Neuronal stem cell (in vitro differentiated cells): ENCODE data around the gene WDR33.

ENCODE experiments used
- DNase-seq: peaks from one replicate; pipeline ENCODE4 v3.0.0-alpha.2; 2013; ENCODE audit warnings: low spot score
- H2AFZ ChIP-seq: one replicate; pipeline ENCODE4 v1.6.1; 2013; ENCODE audit warnings: mild to moderate bottlenecking, low read length, inconsistent platforms
- H2AK5ac ChIP-seq: 2 replicates; pipeline ENCODE4 v1.6.1; 2013; ENCODE audit warnings: low read depth, mild to moderate bottlenecking, inconsistent platforms, low read length, moderate library complexity, mixed read lengths
- H2BK120ac ChIP-seq: 2 replicates; pipeline ENCODE4 v1.6.1; 2013; ENCODE audit warnings: low read depth, mild to moderate bottlenecking, inconsistent platforms, low read length, moderate library complexity, mixed read lengths
- H2BK12ac ChIP-seq: one replicate; pipeline ENCODE4 v1.6.1; 2013; ENCODE audit warnings: low read length, inconsistent platforms
- H2BK15ac ChIP-seq: 2 replicates; pipeline ENCODE4 v1.6.1; 2013; ENCODE audit warnings: mild to moderate bottlenecking, low read length, inconsistent platforms, mixed read lengths
- H2BK5ac ChIP-seq: one replicate; pipeline ENCODE4 v1.6.1; 2013; ENCODE audit warnings: inconsistent platforms, mild to moderate bottlenecking, low read length, moderate library complexity
- H3K14ac ChIP-seq: one replicate; pipeline ENCODE4 v1.6.1; 2013; ENCODE audit warnings: low read length, inconsistent platforms
- H3K18ac ChIP-seq: 2 replicates; pipeline ENCODE4 v1.6.1; 2013; ENCODE audit warnings: low read length, inconsistent platforms
- H3K23ac ChIP-seq: 2 replicates; pipeline ENCODE4 v1.6.1; 2013; ENCODE audit warnings: low read depth, mild to moderate bottlenecking, mixed read lengths, low read length, inconsistent platforms; ENCODE audit not compliant: poor library complexity
- H3K27ac ChIP-seq: replicated peaks from 3 replicates; pipeline ENCODE4 v1.5.1; 2013; ENCODE audit warnings: low read length, inconsistent platforms
- H3K27me3 ChIP-seq, 3 experiments: 2 replicates each; pipeline ENCODE4 v1.6.1; 2013; ENCODE audit warnings: low read length in 3 of 3, mild to moderate bottlenecking in 2 of 3, inconsistent platforms in 1 of 3, low read depth in 1 of 3, mixed read lengths in 1 of 3, moderate library complexity in 1 of 3; ENCODE audit not compliant: control insufficient read depth in 3 of 3, insufficient read depth in 3 of 3
- H3K36me3 ChIP-seq, 2 donors: replicated peaks in 1 of 2; 2 replicates each; pipeline ENCODE4 v1.6.1; 2013; ENCODE audit warnings: low read length in 2 of 2; ENCODE audit not compliant: control insufficient read depth in 2 of 2, insufficient read depth in 2 of 2
- H3K4ac ChIP-seq: 2 replicates; pipeline ENCODE4 v1.6.1; 2013; ENCODE audit warnings: inconsistent platforms, mild to moderate bottlenecking, low read length, moderate library complexity
- H3K4me1 ChIP-seq, 2 donors: 1 replicate in 1 of 2; 2 replicates in 1 of 2; pipeline ENCODE4 v1.6.1; 2013; ENCODE audit warnings: low read length in 2 of 2, low read depth in 1 of 2; ENCODE audit not compliant: control insufficient read depth in 2 of 2, insufficient read depth in 1 of 2
- H3K4me2 ChIP-seq: one replicate; pipeline ENCODE4 v1.6.1; 2013; ENCODE audit warnings: mild to moderate bottlenecking, low read length, inconsistent platforms; ENCODE audit not compliant: insufficient read depth, poor library complexity, severe bottlenecking
- H3K4me3 ChIP-seq, 2 donors: 2 replicates each; pipeline ENCODE4 v1.5.1; 2013; ENCODE audit warnings: low read length in 2 of 2, mild to moderate bottlenecking in 2 of 2, inconsistent platforms in 1 of 2, moderate library complexity in 1 of 2
- H3K79me1 ChIP-seq: one replicate; pipeline ENCODE4 v1.6.1; 2013; ENCODE audit warnings: low read depth, mild to moderate bottlenecking, inconsistent platforms, low read length, moderate library complexity
- H3K9ac ChIP-seq: one replicate; pipeline ENCODE4 v1.6.1; 2013; ENCODE audit warnings: mild to moderate bottlenecking, low read depth, low read length, inconsistent platforms; ENCODE audit not compliant: poor library complexity
- H3K9me3 ChIP-seq, 2 donors: replicated peaks in 1 of 2; 2 replicates each; pipeline versions ENCODE3 to v1.6.1; 2013; ENCODE audit warnings: low read length in 2 of 2, mild to moderate bottlenecking in 2 of 2, inconsistent platforms in 1 of 2, low read depth in 1 of 2, mixed read lengths in 1 of 2, moderate library complexity in 1 of 2; ENCODE audit not compliant: control insufficient read depth in 2 of 2, insufficient read depth in 1 of 2
- H4K8ac ChIP-seq: one replicate; pipeline ENCODE4 v1.6.1; 2013; ENCODE audit warnings: low read depth, mild to moderate bottlenecking, inconsistent platforms, low read length, moderate library complexity
- H4K91ac ChIP-seq: one replicate; pipeline ENCODE4 v1.6.1; 2013; ENCODE audit warnings: low read length, low read depth, mild to moderate bottlenecking, inconsistent platforms; ENCODE audit not compliant: poor library complexity
- WGBS, 2 donors: extraction: QIAGEN DNeasy Blood & Tissue Kit; methylation state at CpG; one replicate each; pipeline ENCODE4 v1.1.7; 2013; ENCODE audit warnings: missing lambda C conversion rate in 2 of 2, mixed read lengths in 1 of 2; ENCODE audit not compliant: insufficient read length in 2 of 2, insufficient replicate concordance in 1 of 2; ENCODE audit errors: extremely low coverage in 2 of 2; 5-methylcytosine and 5-hydroxymethylcytosine counted together

Gene WDR33

GRCh38 chr2:127737892-127738291, 73.1 kb downstream of the WDR33 start:
- no peak overlapping the region for H3K18ac ChIP-seq
- H3K23ac ChIP-seq, result no peak overlapping the region
- no CpG with 5 or more reads among the region's 1 CpG for WGBS, 2 donors
- peaks cover 0 to 1% of the 10 kb centered on the region in 2 donors for H3K4me1 ChIP-seq
- no peak overlapping the region for H3K27ac ChIP-seq
- no peak overlapping the region for H4K91ac ChIP-seq
- no peak overlapping the region for H3K14ac ChIP-seq
- DNase-seq, result no peak
- no peak overlapping the region for H2AFZ ChIP-seq
- H3K9me3 ChIP-seq, result no peaks in the 10 kb centered on the region
- H2AK5ac ChIP-seq, result no peak overlapping the region
- H3K4me2 ChIP-seq, result no peak overlapping the region
- no peak overlapping the region for H3K4me3 ChIP-seq
- no peak overlapping the region for H2BK12ac ChIP-seq
- H4K8ac ChIP-seq, result no peak overlapping the region
- no peak overlapping the region for H2BK15ac ChIP-seq
- H2BK120ac ChIP-seq, result no peak overlapping the region
- no peak overlapping the region for H2BK5ac ChIP-seq
- no peak overlapping the region for H3K4ac ChIP-seq
- H3K36me3 ChIP-seq, result peaks cover 3 to 57% of the 10 kb centered on the region in 2 donors
- H3K9ac ChIP-seq, result no peak overlapping the region
- H3K79me1 ChIP-seq, result no peaks in the 10 kb centered on the region
- no peaks in the 10 kb centered on the region for H3K27me3 ChIP-seq

DNA sequence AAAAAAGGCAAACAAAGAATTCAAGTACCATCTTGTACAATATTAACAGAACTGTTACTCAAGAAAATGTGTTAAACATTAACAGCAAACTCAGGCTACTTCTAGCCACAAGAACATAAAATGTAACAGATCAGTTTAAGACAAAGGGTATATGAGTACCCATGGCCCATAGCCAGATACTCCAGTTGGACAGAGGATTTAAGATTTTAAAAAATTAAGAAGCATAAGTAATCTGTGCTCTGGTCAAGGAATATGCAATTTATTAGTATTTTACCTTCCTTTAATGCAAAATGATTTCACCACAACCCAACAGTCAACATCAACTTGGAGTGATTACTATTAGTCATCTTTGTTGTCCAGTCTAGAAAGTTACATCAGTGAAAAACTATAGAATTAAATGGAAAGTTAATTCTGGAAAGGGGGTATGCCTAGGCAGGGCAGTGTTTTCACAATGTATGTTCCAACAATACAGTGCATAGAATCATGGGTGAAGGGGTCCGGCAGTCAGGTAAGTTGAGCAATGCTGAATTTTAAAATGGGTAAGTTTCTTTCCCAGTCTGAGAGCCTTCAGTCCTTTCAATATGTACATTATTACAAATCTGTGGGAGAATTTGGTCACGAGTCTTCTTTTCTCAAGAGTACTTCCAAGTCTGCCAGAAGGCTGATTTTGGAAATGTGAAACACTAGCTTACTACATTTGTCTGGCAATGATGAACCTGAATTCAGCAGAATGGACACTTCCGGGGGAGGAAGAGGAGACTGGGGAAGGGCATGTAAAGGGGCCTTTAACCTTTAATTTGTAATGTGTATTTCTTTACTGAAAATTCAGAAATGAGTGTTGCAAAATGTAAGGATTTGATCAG, 75.2 kb downstream of the WDR33 start:
- Histone ChIP-seq H3K79me1 (no peaks in the 10 kb centered on the region), H2BK12ac (no peak overlapping the region), H3K4me1 (no peaks in the 10 kb centered on the region), H3K4me2 (no peak overlapping the region), H4K91ac (no peak overlapping the region), H2BK5ac (no peak overlapping the region), H3K14ac (no peak overlapping the region), H3K9me3 (no peaks in the 10 kb centered on the region), H3K27me3 (no peaks in the 10 kb centered on the region), H4K8ac (no peak overlapping the region), H2BK15ac (no peak overlapping the region), H3K23ac (no peak overlapping the region), H3K9ac (no peak overlapping the region), H2AK5ac (no peak overlapping the region), H3K27ac (no peak overlapping the region), H2BK120ac (no peak overlapping the region), H3K4me3 (no peak overlapping the region), H3K36me3 (peaks cover 1 to 57% of the 10 kb centered on the region in 2 donors), H3K4ac (no peak overlapping the region), H2AFZ (no peak overlapping the region), H3K18ac (no peak overlapping the region)
- DNase-seq, result no peak
- no CpG with 5 or more reads among the region's 3 CpGs for WGBS, 2 donors

- no peak overlapping the region for H2BK12ac ChIP-seq
- H3K9me3 ChIP-seq, result no peaks in the 10 kb centered on the region
- no peak overlapping the region for H4K91ac ChIP-seq
- no peak overlapping the region for H3K4me2 ChIP-seq
- no peaks in the 10 kb centered on the region for H3K27me3 ChIP-seq
- no CpG with 5 or more reads among the region's 2 CpGs for WGBS, 2 donors
- no peak overlapping the region for H3K18ac ChIP-seq
- H3K36me3 ChIP-seq, result peaks cover 1 to 49% of the 10 kb centered on the region in 2 donors
- H2BK5ac ChIP-seq, result no peak overlapping the region
- H3K23ac ChIP-seq, result no peak overlapping the region
- no peak overlapping the region for H3K27ac ChIP-seq
- no peak overlapping the region for H3K4me3 ChIP-seq
- no peak overlapping the region for H3K9ac ChIP-seq
- no peaks in the 10 kb centered on the region for H3K4me1 ChIP-seq
- no peak overlapping the region for H4K8ac ChIP-seq
- H2AFZ ChIP-seq, result no peak overlapping the region
- H2BK15ac ChIP-seq, result no peak overlapping the region
- no peak for DNase-seq
- no peak overlapping the region for H3K14ac ChIP-seq
- no peak overlapping the region for H2BK120ac ChIP-seq
- no peak overlapping the region for H2AK5ac ChIP-seq
- H3K4ac ChIP-seq, result no peak overlapping the region
- H3K79me1 ChIP-seq, result no peaks in the 10 kb centered on the region
Measured at GRCh38 chr2:127735044-127735443, 75.9 kb downstream of the WDR33 start.

GRCh38 chr2:127733816-127734537, 77.0 kb downstream of the WDR33 start:
- DNase-seq, result no peak

More at GRCh38 chr2:127733816-127734537, 77.0 kb downstream of the WDR33 start:
- WGBS, 2 donors, result no CpG with 5 or more reads among the region's 5 CpGs
- Histone ChIP-seq H2BK12ac (no peak overlapping the region), H3K4ac (no peak overlapping the region), H3K27me3 (no peaks in the 10 kb centered on the region), H3K14ac (no peak overlapping the region), H3K9ac (no peak overlapping the region), H3K4me2 (no peak overlapping the region), H3K79me1 (no peaks in the 10 kb centered on the region), H2BK120ac (no peak overlapping the region), H4K8ac (no peak overlapping the region), H3K9me3 (no peaks in the 10 kb centered on the region), H2AFZ (no peak overlapping the region), H3K18ac (no peak overlapping the region), H2AK5ac (no peak overlapping the region), H3K4me1 (no peaks in the 10 kb centered on the region), H3K4me3 (no peak overlapping the region), H3K36me3 (peaks cover 1 to 42% of the 10 kb centered on the region in 2 donors), H2BK15ac (no peak overlapping the region), H4K91ac (no peak overlapping the region), H2BK5ac (no peak overlapping the region), H3K23ac (no peak overlapping the region), H3K27ac (no peak overlapping the region)
